CD4-positive, alpha-beta T cell treated with Interleukin-15 for 4 hours (primary cell): ENCODE data around the gene HNRNPAB.

Experiments
- DNase-seq: peaks from one replicate; pipeline ENCODE4 v3.0.0-alpha.2; 2020; ENCODE audit warnings: low spot score

Gene HNRNPAB

DNA sequence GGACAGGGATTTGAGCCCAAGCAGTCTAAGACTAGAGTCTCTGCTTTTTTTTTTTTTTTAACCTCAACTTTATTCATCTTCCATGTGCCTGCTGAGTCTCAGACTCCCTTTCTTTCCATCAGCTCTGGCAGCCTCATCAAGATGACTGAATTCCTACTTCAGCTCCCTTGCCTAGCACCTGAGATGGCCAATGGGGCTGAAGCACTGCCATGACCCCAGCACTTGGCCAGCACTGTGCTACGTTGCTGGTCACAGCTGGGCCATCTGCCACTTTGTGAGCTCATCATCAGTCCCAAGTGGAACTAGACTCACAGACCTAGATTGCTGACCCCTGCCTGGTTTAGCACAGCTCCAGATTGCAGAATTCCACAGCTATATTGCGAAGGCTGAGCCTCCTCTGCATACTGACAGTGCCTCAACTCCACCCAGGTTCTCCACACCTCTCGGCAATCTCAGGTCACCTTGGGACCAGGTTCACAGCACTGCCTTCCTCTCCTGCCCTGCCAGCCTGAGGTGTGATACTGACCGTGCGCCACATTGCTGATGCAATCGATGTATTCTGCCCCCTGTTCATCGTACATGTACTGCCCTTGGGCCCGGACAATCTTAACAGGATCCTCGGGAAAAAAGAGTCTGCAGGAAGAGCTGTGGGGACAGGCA lies 26.7 kb downstream of the HNRNPAB start:
- DNase-seq: no peak

DNA sequence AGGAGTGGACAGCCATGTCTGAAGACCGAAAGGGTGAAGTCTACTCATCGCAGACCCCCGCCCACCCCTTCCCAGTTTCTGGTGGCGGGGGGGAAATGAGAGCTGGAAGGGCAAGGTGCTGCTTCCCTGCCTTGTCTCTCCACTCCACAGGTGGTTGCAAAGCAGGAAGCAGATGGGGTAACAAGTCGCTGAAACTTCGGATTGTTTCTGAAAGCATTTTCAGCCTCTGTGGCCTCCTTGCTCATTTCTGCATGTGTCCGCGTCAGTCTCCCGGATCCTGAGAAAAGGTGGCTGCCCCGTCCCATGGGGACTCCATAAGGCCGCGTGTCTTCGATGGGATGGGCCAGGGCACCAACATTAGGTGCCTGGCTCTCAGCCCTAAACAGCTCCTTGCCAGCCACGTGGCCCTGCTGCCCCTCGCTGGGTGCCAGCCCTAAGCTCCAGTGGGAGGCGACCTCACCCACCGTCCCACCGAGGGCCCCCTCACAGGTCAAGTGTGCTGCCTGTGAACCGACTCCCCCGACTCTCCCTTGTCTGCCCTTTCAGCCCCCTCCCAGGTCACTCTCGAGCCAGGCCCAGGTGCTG lies 27.3 kb downstream of the HNRNPAB start:
- DNase-seq: no peak

DNA sequence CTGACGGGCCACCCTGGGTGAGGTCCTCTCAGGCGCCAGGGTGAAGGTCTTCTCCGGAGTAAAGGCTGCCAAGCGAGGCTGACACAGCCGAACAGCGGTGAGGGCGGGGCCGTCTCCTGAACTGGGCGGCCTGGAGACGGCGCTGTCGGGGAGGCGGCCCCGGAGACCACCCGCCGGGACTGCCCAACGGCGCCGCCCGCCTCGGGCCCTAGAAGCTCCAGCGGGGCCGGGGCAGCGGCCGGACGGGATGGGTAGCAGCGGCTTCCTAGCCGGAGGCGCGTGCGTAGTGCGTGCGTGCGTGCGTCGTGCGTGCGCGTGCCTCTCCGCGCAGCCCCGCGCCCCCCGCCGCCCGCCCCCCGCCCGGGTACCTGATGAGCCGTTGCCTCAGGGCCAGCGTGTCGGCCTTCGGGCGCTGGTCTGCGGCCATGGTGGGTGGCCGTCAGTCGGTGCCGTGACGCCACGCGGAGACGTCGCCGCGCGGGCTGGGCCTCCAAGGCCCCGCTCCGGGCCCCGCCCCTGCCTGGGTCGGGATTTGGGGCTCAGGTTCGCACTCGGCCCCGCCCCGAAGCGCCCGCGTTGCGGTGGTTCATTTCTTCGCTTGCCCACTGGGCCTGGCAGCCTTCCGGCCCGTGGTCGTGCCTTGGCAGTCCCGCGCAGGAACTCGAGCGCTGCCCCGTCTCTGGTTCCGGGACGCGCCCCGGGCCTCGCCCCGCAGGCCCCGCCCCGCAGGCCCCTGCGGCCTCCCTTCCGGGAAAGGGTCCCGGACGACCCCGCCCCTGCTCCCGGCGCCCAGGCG lies 28.0 kb downstream of the HNRNPAB start, which contains the start of gene PHYKPL:
Gene PHYKPL, minus strand, starts transcription at position 679 of the 796 bp plus-strand sequence. Its CDS starts 252 bp downstream, at position 427.
- peak; percentile 65 for DNase-seq

DNA sequence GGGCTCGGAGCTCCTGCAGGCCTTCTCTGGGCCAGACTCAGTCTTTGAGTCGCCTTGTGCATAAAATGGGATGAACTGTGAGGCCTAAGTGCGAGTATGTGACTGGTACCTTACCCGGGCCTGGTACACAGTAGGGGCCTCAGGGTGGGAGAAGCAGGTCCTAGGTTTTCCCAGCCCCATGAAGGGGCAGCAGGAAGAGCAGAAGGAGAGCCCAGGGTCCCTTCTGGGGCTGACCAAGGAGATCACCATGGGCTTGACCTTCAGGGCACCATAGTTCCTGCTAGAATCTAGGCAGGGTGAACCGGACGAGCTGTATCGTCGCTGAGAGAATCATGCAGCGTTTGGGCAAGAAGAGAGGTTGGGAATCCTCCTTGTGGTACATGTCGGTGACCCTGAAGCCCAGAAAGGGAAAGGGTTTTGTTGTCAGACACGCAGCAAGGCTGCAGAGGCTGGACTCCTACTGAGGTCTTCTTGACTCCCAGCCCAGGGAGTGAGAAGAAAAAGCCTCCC lies 28.6 kb downstream of the HNRNPAB start:
- DNase-seq: no peak

DNA sequence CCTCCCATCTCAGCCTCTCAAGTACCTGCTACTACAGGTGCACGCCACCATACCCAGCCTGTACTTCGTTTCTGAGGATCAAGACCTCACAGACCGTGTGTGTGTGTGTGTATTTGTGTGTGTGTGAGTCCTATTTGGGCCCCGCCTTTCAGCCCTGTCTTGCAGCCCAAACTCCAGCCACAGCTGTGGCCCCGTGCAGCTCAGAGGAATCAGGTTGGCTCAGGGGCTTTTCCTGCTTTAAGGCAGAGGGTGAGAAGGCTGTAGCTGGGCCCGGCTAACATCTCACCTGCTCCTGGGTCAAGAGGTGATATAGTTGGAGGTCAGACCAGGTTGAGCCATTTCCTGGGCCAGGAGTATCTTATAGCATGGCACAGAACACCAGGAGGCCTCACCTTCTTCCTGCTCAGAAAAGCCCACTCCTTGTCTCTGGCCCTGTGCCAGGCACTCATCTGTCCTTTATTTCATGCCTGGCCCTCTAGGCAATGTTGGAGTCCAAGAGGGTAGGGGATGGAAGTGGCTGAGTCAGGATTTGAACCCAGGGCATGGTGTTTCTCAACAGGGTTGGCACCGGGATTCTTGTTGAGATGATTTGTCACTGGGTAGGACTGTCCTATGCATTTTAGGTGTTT lies 29.9 kb downstream of the HNRNPAB start:
- no peak for DNase-seq

DNA sequence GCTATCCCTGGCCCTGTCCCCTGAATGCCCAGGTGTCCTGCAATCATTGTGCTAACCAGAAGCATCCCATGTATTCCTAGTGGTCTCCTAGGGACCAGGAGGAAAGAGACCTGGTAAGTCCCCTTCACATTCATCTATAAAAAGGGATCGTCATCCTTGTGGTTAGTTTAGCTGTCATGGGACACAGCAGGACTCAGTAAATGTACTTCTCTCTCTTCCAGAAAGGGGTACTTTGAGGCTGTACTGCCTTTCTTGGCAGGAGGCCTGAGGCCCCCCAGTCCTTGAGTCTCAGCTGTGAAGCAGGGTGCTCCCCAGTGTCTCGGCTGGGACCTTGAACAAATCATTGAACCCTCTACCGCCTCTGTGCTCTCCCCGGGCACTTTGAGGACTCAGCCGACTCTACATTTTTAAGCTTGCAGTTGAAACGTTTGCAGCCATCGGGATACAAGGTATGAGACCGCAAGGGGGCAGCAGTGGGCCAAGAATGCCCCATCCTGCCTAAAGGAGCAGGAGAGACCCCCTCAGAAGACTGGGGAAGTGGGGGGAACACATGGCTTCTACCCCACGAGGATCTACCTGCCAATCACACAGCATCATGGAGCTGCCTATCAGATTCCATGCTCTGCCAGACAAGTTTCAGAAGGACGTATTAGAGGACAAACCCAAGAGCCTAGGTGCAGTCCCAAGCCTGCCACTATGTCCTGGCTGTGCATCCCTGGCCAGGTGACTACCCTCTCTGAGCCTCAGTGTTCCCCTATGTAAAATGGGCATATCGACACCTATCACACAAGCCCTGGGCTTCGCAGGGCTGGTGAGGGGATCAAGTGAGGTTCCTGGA lies 30.6 kb downstream of the HNRNPAB start:
- peak; percentile 75 for DNase-seq

DNA sequence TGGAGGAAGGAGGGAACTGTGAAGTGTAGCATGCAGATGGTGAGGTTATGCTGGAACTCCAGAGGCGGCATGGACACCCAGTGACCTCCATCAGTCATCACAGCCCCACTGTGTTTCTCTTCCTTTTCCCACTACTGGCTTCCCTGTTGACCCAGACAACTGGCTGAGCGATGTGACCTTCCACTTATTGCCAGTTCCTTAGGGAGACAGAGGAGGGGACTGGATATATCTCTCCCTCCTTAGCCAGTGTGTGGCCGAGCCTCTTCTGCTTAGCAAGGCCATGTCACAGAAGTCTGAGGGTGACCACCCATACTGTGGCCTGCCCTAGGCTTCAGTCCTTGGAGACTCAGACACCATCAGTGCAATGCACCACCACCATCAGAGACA lies 31.2 kb downstream of the HNRNPAB start:
- no peak for DNase-seq

DNA sequence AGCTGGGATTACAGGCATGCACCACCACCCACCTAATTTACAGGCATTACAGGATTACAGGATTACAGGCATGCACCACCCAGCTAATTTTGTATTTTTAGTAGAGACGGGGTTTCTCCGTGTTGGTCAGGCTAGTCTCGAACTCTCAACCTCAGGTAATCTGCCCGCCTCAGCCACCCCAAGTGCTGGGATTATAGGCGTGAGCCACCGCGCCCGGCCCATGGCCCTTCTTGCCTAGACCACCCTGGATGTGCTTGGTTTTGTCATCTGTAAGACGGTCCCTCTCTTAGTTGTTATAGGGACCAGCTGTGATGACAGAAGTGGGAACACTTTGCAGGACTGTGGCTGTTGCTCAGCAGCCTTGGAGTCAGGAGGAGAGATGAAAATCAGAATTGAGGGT lies 31.8 kb downstream of the HNRNPAB start:
- DNase-seq: no peak

DNA sequence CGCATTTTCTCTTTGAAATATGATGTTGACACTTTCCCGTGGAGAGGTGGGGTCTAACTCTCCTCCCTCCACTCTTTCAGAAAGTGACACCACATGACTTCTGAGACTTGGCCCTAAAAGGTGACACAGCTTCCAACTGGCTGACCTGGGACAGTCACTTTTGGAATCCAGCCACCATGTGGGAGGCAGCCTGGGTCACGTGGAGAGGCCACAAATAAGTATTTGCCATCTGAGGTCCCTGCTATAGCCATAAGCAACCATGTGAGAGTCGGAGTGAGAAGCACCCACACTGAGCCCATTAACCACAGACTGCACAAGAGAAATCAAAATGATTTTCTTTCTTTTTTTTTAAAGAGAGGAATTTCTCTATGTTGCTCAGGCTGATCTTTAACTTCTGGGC lies 32.3 kb downstream of the HNRNPAB start:
- DNase-seq: no peak

DNA sequence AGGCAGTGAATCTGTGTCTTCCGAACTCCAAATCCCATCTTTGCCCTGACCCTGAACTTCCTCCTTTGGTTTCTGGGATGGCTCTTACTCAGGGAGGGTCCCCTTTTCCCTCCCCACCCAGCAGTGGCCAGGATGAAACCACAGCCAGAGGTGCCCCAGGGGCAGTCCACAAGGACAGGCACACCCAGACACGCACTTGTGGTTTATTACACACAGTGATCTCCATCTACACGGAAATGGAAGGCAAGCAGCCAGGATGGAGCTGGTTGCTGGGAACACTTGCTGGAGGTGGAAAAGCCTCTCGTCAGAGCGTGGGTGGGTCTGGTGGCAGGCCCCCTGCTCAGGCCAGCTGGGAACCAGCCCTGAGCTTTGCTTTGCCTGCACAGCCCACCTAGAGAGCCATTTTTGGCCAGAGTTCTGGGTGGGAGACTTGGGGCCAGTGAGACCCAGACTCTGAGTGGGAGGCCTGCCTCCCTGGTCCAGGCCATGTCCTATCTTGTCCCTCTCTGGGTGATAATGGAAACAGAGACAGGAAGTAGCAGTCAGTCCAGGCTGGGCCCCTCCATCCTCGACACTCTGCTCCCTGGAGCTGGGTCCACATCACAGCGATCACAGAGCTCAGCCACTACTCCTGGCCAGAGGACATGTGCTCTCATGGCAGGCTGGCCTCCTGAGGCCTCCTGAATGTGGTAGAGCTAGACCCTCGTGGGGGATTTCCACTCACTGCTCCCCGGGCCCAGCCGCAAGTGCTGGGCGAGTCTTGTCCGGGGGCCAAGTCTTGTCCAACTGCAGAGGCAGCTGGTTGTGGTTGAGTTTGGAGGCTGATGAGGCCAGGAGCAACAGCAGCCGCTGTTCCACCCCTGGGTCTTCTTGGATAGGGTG lies 33.3 kb downstream of the HNRNPAB start:
- no peak for DNase-seq

DNA sequence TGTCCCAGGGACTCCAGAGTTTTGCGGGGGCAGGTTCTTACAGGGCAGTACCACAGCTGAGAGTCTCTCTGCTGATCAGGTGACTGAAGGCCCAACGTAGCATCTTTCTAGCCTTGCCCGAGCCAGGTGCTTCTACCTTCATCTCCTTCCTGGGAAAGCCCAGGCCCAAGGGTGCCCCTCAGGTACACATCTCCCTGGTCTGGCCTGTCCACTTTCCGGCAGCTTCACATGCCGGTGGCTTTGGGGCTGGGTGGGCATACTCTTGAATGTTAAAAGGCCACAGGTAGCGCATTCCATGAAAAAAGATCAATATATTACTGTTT lies 33.9 kb downstream of the HNRNPAB start:
- no peak for DNase-seq

DNA sequence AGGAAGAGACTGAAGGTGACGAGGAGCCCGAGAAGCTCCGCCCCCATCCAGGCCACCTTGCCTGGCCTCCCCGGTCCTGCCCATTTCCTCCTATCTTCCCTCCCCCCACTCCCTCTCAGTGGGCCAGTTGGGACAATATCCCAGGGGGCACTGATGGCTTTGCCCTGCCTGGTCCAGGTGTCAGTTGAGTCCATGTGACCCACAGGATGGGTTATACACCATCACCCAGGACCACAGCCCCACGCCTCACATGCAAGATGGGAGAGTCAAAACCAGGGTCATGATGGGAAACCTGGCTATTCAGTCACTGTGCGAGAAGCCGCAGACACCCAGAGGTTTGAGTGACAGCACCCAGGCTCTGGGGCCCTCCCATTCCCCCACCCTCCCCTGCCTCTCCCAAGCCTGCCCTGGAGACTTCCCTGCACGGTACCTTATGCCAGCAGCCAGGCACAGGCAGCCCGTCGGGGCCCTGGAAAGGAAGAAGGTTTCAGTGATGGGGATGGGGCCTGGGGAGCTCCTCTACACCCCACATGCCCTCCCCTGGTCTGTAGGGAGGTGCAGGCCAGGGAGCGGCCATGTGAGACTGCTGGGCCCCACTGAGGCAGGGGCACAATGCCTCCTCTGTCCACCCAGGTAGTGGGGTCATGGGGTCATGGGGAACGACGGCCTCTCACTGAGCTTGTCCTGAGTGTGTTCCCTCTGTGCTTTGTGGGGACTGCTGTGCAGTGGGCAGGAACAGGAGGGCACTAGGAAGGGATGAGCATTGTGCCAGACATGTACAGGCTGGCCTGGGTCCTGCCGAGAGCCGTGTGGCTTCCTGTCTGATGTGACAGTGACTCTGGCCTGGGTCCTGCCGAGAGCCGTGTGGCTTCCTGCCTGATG lies 34.6 kb downstream of the HNRNPAB start:
- DNase-seq: peak; percentile 23

DNA sequence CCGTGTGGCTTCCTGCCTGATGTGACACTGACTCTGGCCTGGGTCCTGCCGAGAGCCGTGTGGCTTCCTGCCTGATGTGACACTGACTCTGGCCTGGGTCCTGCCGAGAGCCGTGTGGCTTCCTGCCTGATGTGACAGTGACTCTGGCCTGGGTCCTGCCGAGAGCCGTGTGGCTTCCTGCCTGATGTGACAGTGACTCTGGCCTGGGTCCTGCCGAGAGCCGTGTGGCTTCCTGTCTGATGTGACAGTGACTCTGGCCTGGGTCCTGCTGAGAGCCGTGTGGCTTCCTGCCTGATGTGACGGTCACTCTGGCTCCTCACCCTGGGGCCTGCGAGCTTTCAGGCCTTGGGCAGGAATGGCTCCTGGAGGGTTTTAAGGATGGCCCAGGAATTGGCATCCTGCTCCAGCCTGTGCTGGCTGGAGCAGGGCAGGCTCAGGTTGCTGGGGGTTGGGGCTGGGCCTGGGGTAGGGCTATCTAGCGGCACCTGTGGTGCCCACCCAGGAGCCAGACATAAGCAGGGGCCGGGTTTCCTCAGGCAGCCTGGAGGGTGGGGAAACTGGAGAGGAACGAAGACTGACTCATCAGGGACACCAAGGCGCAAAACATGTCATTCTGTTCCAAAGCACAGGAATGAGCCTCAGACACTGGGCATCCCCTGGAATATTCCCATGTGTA lies 35.4 kb downstream of the HNRNPAB start:
- DNase-seq: peak; percentile 29

DNA sequence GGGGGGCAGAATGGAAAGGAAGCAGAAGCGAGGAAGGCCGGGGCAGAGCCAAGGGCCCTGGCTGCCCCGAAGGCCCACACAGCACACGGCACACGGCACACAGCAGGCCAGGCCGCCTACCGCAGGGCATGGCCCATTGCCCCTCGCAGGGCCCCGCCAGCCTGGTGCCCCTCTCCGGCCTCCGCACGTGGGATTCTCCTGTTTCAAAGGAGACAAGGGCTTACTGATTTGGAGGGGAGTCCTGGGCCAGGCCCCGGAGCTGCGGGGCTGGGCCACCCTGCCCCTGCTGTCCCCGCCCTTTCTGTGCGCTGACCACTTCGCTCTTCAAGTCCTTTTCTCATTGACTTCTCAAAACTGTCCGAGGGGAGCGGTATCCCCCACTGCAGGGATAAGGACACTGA lies 36.0 kb downstream of the HNRNPAB start:
- DNase-seq: no peak

DNA sequence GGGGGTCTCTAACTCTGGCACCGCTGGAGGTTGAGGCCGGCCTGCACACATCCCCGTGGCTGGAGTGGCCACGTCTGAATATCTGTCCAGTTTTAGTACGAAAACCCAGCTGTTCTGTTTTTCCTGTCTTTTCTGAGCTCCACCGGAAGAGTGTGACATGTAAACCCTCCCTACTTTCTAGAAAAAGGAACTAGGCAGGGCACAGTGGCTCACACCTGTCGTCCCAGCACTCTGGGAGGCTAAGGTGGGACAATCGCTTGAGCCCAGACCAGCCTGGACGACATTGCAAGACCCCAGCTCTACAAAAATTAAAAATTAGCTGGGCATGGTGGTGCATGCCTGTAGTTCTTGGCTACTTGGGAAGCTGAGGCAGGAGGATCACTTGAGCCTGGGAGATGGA lies 36.4 kb downstream of the HNRNPAB start:
- DNase-seq: no peak

DNA sequence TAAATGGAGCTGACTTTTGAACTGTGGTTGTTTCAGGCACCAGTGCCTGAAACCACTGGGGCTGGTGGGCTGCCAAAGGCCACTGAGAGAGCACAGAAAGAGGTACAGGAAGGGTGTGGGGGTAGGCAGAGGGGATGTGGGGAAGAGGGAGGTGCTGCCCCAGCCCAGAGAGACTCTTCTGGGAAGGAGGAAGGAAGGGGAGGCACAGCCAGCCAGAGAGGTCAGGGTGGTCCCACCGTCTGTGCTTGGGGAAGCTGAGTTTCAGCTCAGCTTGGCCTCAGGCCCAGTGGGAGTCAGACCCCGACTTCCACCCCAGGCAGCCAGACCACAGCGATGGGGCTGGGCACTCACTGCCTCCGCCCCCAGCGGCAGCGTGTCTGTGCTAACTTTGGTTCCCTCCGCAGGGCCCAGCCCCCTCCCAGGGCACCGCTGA lies 36.9 kb downstream of the HNRNPAB start:
- DNase-seq: no peak

DNA sequence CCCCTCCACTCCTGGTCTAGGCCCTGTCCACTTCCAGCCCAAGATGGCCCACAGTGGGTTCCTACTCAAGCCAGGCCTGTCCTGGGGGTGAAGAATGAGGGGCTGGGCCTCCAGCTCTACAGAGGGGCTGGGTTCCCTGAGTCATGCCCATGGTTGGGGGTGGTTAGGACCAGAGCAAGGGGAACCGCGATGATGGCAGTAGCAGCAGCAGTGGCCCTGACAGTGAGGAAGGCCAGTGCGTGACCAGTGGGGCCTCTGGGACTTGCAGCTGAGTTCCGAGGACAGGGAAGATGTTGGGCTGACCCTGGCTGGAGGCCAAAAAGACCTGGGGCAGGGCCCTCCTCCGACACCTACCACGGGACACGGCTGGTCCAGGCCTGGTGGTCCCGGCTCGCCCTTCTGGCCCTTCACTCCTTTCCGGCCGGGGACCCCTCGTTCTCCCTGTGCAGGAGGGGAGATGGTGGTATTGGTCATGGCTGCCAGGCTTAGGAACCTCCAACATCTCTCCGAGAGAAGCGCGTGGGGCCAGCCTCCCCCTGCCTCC lies 37.4 kb downstream of the HNRNPAB start:
- DNase-seq: no peak

DNA sequence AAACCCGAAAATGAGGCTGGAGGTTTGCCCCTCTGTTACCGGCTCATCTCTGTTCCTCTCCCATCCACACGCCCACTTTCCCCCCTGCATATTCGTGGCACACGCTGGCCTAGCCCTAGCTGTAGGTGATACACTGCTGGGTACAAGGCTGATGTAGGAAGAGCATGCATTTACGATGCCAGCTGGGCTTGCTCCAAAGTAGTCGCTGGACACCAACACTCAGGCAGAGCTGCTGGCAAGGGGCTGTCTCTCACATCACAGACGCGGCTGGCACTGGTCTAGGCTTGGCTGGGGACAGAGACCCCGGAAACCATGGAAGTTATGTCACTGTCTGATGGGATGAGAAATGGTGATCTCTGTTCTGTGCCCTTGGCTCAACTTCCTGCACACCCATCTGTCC lies 38.1 kb downstream of the HNRNPAB start:
- DNase-seq: no peak

DNA sequence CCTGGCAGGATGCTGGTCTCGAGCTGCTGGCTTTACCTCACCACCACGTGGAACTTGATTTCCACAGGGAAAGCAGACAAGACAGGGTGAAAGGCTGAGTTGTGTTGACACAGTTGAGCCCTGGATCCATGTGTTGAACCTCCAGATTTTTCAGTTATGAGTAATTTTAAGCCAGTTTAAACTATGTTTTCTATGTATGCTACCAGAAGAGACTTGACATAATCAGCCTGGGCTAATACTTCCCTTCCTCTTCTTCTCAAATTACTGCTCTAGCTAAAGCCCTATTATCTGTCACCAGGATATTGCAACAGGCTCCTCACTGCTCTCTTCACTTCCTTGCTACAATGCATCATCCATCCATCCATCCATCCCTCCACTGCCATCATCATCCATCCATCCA lies 40.2 kb downstream of the HNRNPAB start:
- no peak for DNase-seq
